Stimulated activated CD4-positive, alpha-beta T cell treated with anti-CD3 and anti-CD28 coated beads, TNF-alpha, amount 100 ng/mL, for 4 hours (primary cell): Measurements from ENCODE around the gene CCDC87.

Experiments used
- DNase-seq, 3 experiments: peaks; one replicate each; pipeline ENCODE4 v3.0.0-alpha.2; 2020; ENCODE audit warnings: low read depth in 3 of 3

Gene CCDC87

GRCh38 chr11:66580803-66581202 lies 12.1 kb downstream of the CCDC87 start:
- DNase-seq: no peak

GRCh38 chr11:66579017-66579606 lies 13.8 kb downstream of the CCDC87 start:
- peak; percentile 66 to 72 (median 67) for DNase-seq

GRCh38 chr11:66570850-66571180 lies 22.0 kb downstream of the CCDC87 start:
- no peak for DNase-seq

- no peak for DNase-seq
These were observed 22.6 kb downstream of the CCDC87 start for GRCh38 chr11:66570079-66570849.

GRCh38 chr11:66569076-66569475 lies 23.8 kb downstream of the CCDC87 start:
- no peak for DNase-seq

GRCh38 chr11:66568124-66568916 lies 24.5 kb downstream of the CCDC87 start, which contains the start of gene CTSF:
Gene CTSF, minus strand, starts transcription at chr11:66568606. Its CDS starts 120 bp downstream, at chr11:66568486.
- peak; percentile 46 to 58 (median 50) for DNase-seq

- no peak for DNase-seq
These were observed 25.1 kb downstream of the CCDC87 start for GRCh38 chr11:66567787-66568123.

GRCh38 chr11:66566221-66566620 lies 26.6 kb downstream of the CCDC87 start:
- DNase-seq: no peak

- DNase-seq: no peak
These were observed 27.9 kb downstream of the CCDC87 start for GRCh38 chr11:66564984-66565383.

- no peak for DNase-seq
These were observed 28.3 kb downstream of the CCDC87 start for GRCh38 chr11:66564538-66564937.

GRCh38 chr11:66563832-66564231 lies 29.0 kb downstream of the CCDC87 start:
- DNase-seq: no peak

- DNase-seq: no peak
These were observed 29.8 kb downstream of the CCDC87 start for GRCh38 chr11:66562907-66563583.

GRCh38 chr11:66562275-66562674 lies 30.6 kb downstream of the CCDC87 start:
- DNase-seq: no peak

- no peak for DNase-seq
These were observed 31.0 kb downstream of the CCDC87 start for GRCh38 chr11:66561975-66562248.

- no peak for DNase-seq
These were observed 31.5 kb downstream of the CCDC87 start for GRCh38 chr11:66561178-66561974.

GRCh38 chr11:66559866-66560676 lies 32.8 kb downstream of the CCDC87 start:
- no peak for DNase-seq

GRCh38 chr11:66559142-66559865 lies 33.6 kb downstream of the CCDC87 start:
- DNase-seq: peak in 2 of 3 experiments; percentile 18 to 22

GRCh38 chr11:66557733-66558326 lies 35.0 kb downstream of the CCDC87 start:
- no peak for DNase-seq

GRCh38 chr11:66556086-66556485 lies 36.8 kb downstream of the CCDC87 start:
- DNase-seq: no peak

- DNase-seq: no peak
These were observed 37.4 kb downstream of the CCDC87 start for GRCh38 chr11:66555416-66555815.
